ENCODE results near the gene EIF3I.

EIF3I gene

GRCh38 chr1:32198237-32199042 is 23.8 kb upstream of the EIF3I start:
- no peak for DNase-seq (ENCODE audit: low read depth)

- no peak for DNase-seq (ENCODE audit: low read depth)
Measured at GRCh38 chr1:32199043-32199716, 23.0 kb upstream of the EIF3I start.

- DNase-seq (ENCODE audit: low read depth), result no peak
Measured at GRCh38 chr1:32199717-32200072, 22.5 kb upstream of the EIF3I start.

- no peak for DNase-seq (ENCODE audit: low read depth)
Measured at GRCh38 chr1:32200226-32201010, 21.8 kb upstream of the EIF3I start, which contains the start of gene CCDC28B. Gene CCDC28B (plus strand): TSS chr1:32200595. CDS start chr1:32201936, 1,341 bp downstream.

- no peak for DNase-seq (ENCODE audit: low read depth)
Measured at GRCh38 chr1:32201011-32201855, 21.0 kb upstream of the EIF3I start.

GRCh38 chr1:32204943-32205361 is 17.3 kb upstream of the EIF3I start:
- no peak for DNase-seq (ENCODE audit: low read depth)

GRCh38 chr1:32205401-32206370 is 16.5 kb upstream of the EIF3I start, which contains the start of gene IQCC:
Gene IQCC (plus strand): TSS chr1:32205671. CDS start chr1:32205682, 11 bp downstream.
- no peak for DNase-seq (ENCODE audit: low read depth)

GRCh38 chr1:32208469-32208868 is 13.7 kb upstream of the EIF3I start:
- DNase-seq (ENCODE audit: low read depth), result no peak

GRCh38 chr1:32208891-32209328 is 13.3 kb upstream of the EIF3I start, which contains the start of gene DCDC2B:
Gene DCDC2B (plus strand): TSS chr1:32209089. CDS start chr1:32209094, 5 bp downstream.
- DNase-seq (ENCODE audit: low read depth), result no peak

GRCh38 chr1:32215629-32216480 is 6.4 kb upstream of the EIF3I start:
- no peak for DNase-seq (ENCODE audit: low read depth)

GRCh38 chr1:32216566-32216965 is 5.6 kb upstream of the EIF3I start:
- DNase-seq (ENCODE audit: low read depth), result no peak

GRCh38 chr1:32219022-32219421 is 3.2 kb upstream of the EIF3I start:
- peak; percentile 68 for DNase-seq (ENCODE audit: low read depth)

- DNase-seq (ENCODE audit: low read depth), result no peak
Measured at GRCh38 chr1:32220746-32221580, 1.2 kb upstream of the EIF3I start.

GRCh38 chr1:32221581-32221979 is 627 bp upstream of the EIF3I start:
- DNase-seq (ENCODE audit: low read depth), result no peak

- no peak for DNase-seq (ENCODE audit: low read depth)
Measured at GRCh38 chr1:32223683-32224082, 1.5 kb downstream of the EIF3I start.

- no peak for DNase-seq (ENCODE audit: low read depth)
Measured at GRCh38 chr1:32224285-32224684, 2.1 kb downstream of the EIF3I start.

GRCh38 chr1:32228771-32229170 is 6.6 kb downstream of the EIF3I start:
- DNase-seq (ENCODE audit: low read depth), result no peak

GRCh38 chr1:32231843-32232432 is 9.7 kb downstream of the EIF3I start:
- no peak for DNase-seq (ENCODE audit: low read depth)
